ENCODE measurements around the gene FARP2. TPM values are rescaled to one million over a fixed set of nuclear protein-coding genes. Genes with fewer than 3 reads are reported as not detected.

The FARP2 gene
- total and polyA plus RNA-seq, 2 experiments from 2014 or later: 16.0 to 22.6 TPM

GRCh38 chr2:241350878-241351639, 5.0 kb upstream of the FARP2 start:
- TF ChIP-seq EZH2 (IDR thresholded peaks at IDR 0.05; ENCODE audit: low read depth, unreplicated experiment): no peak
- Histone ChIP-seq H3K4me1 (ENCODE audit: insufficient read depth) (no peaks in the 10 kb centered on the region; the same call in 1 of the 2 replicates), H3K4me2 (no peak overlapping the region), H3K79me2 (replicated peaks; ENCODE audit: insufficient read depth) (no peaks in the 10 kb centered on the region; the same call in 1 of the 2 replicates), H2AFZ (no peak overlapping the region), H3K27ac (ENCODE audit: low read depth) (no peak overlapping the region), H3K36me3 (ENCODE audit: insufficient read depth) (peaks cover 64% of the 10 kb centered on the region), H3F3A (replicated peaks; ENCODE audit: low read depth) (0 out of 2 replicates have a peak, but pooled peaks cover 4% of the 10 kb centered on the region), H3K9me2 (ENCODE audit: insufficient read depth) (no peaks in the 10 kb centered on the region), H4K20me1 (replicated peaks; ENCODE audit: insufficient read depth) (peaks cover 10% of the 10 kb centered on the region), H3K4me3 (no peak overlapping the region), H3K27me3 (ENCODE audit: insufficient read depth) (no peaks in the 10 kb centered on the region)
- DNase-seq (ENCODE audit: low spot score) (no peak), ATAC-seq (no peak)
- Mint-ChIP-seq H3K9me3 (no peaks in the 10 kb centered on the region), H3K4me3 (no peak overlapping the region), H3K4me1 (peaks cover 15% of the 10 kb centered on the region), H3K27ac (no peak overlapping the region), H3K36me3 (ENCODE audit: low read depth) (peaks cover 81% of the 10 kb centered on the region), H3K27me3 (ENCODE audit: insufficient read depth, low read depth, poor library complexity) (peaks cover 5% of the 10 kb centered on the region)

GRCh38 chr2:241351640-241352031, 4.4 kb upstream of the FARP2 start:
- Histone ChIP-seq H3K27ac (ENCODE audit: low read depth) (no peak overlapping the region), H3K4me2 (no peak overlapping the region), H3F3A (replicated peaks; ENCODE audit: low read depth) (0 out of 2 replicates have a peak, but pooled peaks cover 4% of the 10 kb centered on the region), H3K27me3 (ENCODE audit: insufficient read depth) (no peaks in the 10 kb centered on the region), H3K36me3 (ENCODE audit: insufficient read depth) (peaks cover 58% of the 10 kb centered on the region), H3K79me2 (replicated peaks; ENCODE audit: insufficient read depth) (peaks cover 2% of the 10 kb centered on the region), H3K4me1 (ENCODE audit: insufficient read depth) (no peaks in the 10 kb centered on the region; the same call in 1 of the 2 replicates), H2AFZ (no peak overlapping the region), H3K4me3 (no peak overlapping the region), H4K20me1 (replicated peaks; ENCODE audit: insufficient read depth) (peaks cover 8% of the 10 kb centered on the region), H3K9me2 (ENCODE audit: insufficient read depth) (no peaks in the 10 kb centered on the region)
- no peak overlapping the region for H3K4me3 Mint-ChIP-seq
- peaks cover 75% of the 10 kb centered on the region for H3K36me3 Mint-ChIP-seq (ENCODE audit: low read depth)
- H3K9me3 Mint-ChIP-seq: no peaks in the 10 kb centered on the region
- peaks cover 5% of the 10 kb centered on the region for H3K27me3 Mint-ChIP-seq (ENCODE audit: insufficient read depth, low read depth, poor library complexity)
- DNase-seq (ENCODE audit: low spot score): no peak
- no peak for ATAC-seq
- H3K4me1 Mint-ChIP-seq: peaks cover 15% of the 10 kb centered on the region
- no peak overlapping the region for H3K27ac Mint-ChIP-seq
- TF ChIP-seq CTCF (conservative IDR thresholded peaks at IDR 0.05; ENCODE audit: low read depth in 2 of 2) (no peak), EZH2 (IDR thresholded peaks at IDR 0.05; ENCODE audit: low read depth, unreplicated experiment) (no peak), ZNF462 (CRISPR knock-in tag; IDR thresholded peaks at IDR 0.05) (no peak), EZH2phosphoT487 (IDR thresholded peaks at IDR 0.05; ENCODE audit: unreplicated experiment) (no peak), ZNF331 (CRISPR knock-in tag; IDR thresholded peaks at IDR 0.05; ENCODE audit: low read depth) (no peak), REST (IDR thresholded peaks at IDR 0.05; ENCODE audit: unreplicated experiment) (no peak), CREB1 (CRISPR knock-in tag; IDR thresholded peaks at IDR 0.05; ENCODE audit: low read depth) (no peak), JUNB (IDR thresholded peaks at IDR 0.05; ENCODE audit: unreplicated experiment) (no peak), NANOG (IDR thresholded peaks at IDR 0.05; ENCODE audit: borderline replicate concordance) (no peak)

Data from GM23338 (cell line).